GM12864 (cell line): Measurements from ENCODE around the gene KRTDAP.

Experiments
- DNase-seq: peaks from one replicate; pipeline ENCODE4 v3.0.0-alpha.2; 2011; ENCODE audit warnings: low read depth
- H3K4me3 ChIP-seq: 2 replicates; pipeline ENCODE4 v1.5.1; 2011; ENCODE audit warnings: mild to moderate bottlenecking, low read depth, low read length, control low read depth
- TF ChIP-seq, protein P1 (sequence below): IDR thresholded peaks from 2 replicates; pipeline ENCODE4 v1.5.1; 2011; ENCODE audit warnings: low read depth, mild to moderate bottlenecking, moderate library complexity, low read length, control low read depth, inconsistent platforms; ENCODE audit errors: missing control alignments

KRTDAP gene

GRCh38 chr19:35454663-35455062 is 35.6 kb downstream of the KRTDAP start:
- DNase-seq: no peak
- TF ChIP-seq, protein P1, sequence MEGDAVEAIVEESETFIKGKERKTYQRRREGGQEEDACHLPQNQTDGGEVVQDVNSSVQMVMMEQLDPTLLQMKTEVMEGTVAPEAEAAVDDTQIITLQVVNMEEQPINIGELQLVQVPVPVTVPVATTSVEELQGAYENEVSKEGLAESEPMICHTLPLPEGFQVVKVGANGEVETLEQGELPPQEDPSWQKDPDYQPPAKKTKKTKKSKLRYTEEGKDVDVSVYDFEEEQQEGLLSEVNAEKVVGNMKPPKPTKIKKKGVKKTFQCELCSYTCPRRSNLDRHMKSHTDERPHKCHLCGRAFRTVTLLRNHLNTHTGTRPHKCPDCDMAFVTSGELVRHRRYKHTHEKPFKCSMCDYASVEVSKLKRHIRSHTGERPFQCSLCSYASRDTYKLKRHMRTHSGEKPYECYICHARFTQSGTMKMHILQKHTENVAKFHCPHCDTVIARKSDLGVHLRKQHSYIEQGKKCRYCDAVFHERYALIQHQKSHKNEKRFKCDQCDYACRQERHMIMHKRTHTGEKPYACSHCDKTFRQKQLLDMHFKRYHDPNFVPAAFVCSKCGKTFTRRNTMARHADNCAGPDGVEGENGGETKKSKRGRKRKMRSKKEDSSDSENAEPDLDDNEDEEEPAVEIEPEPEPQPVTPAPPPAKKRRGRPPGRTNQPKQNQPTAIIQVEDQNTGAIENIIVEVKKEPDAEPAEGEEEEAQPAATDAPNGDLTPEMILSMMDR: no peak
- no peak overlapping the region for H3K4me3 ChIP-seq

GRCh38 chr19:35451338-35452096 is 38.7 kb downstream of the KRTDAP start:
- TF ChIP-seq, protein P1: no peak
- no peak overlapping the region for H3K4me3 ChIP-seq
- DNase-seq: peak; percentile 77

- TF ChIP-seq, protein P1: no peak
- no peak for DNase-seq
- no peak overlapping the region for H3K4me3 ChIP-seq
Measured at GRCh38 chr19:35449359-35450043, 40.8 kb downstream of the KRTDAP start.

- H3K4me3 ChIP-seq: no peak within 1 kb of the TSS
- DNase-seq: no peak
- TF ChIP-seq, protein P1: no peak
Measured at GRCh38 chr19:35447606-35448469, 42.4 kb downstream of the KRTDAP start, which contains the start of gene FFAR2. Gene FFAR2, plus strand, starts transcription at chr19:35448257. Its CDS starts 1,458 bp downstream, at chr19:35449715.

GRCh38 chr19:35445826-35446593 is 44.3 kb downstream of the KRTDAP start:
- no peak for DNase-seq
- TF ChIP-seq, protein P1: no peak

GRCh38 chr19:35444735-35445134 is 45.5 kb downstream of the KRTDAP start:
- TF ChIP-seq, protein P1: no peak
- no peak overlapping the region for H3K4me3 ChIP-seq
- DNase-seq: no peak

More at GRCh38 chr19:35445826-35446593, 44.3 kb downstream of the KRTDAP start:
- no peak overlapping the region for H3K4me3 ChIP-seq
